H9 (cell line): ENCODE results near the gene SUN1. TPM values are rescaled to one million over a fixed set of nuclear protein-coding genes. Genes with fewer than 3 reads are reported as not detected.

Experiments used
- DNase-seq: peaks from one replicate; pipeline ENCODE4 v3.0.0-alpha.2; 2017
- H2AFZ ChIP-seq: one replicate; pipeline ENCODE4 v1.6.1; 2013; ENCODE audit warnings: mild to moderate bottlenecking, low read length, control low read depth, moderate library complexity
- H2AK5ac ChIP-seq: 2 replicates; pipeline ENCODE4 v1.6.1; 2013; ENCODE audit warnings: low read length, control low read depth, mixed read lengths; ENCODE audit not compliant: insufficient read length
- H2BK120ac ChIP-seq: one replicate; pipeline ENCODE4 v1.6.1; 2013; ENCODE audit warnings: low read depth, mild to moderate bottlenecking, low read length, control low read depth, inconsistent platforms; ENCODE audit not compliant: poor library complexity, severe bottlenecking
- H2BK12ac ChIP-seq: 2 replicates; pipeline ENCODE4 v1.6.1; 2013; ENCODE audit warnings: low read length, control low read depth, mixed read lengths, low read depth; ENCODE audit not compliant: insufficient read length
- H2BK15ac ChIP-seq: 2 replicates; pipeline ENCODE4 v1.6.1; 2013; ENCODE audit warnings: low read depth, low read length, control low read depth
- H2BK20ac ChIP-seq: one replicate; pipeline ENCODE4 v1.6.1; 2013; ENCODE audit warnings: low read depth, mild to moderate bottlenecking, low read length, control low read depth, inconsistent platforms; ENCODE audit not compliant: poor library complexity, severe bottlenecking
- H2BK5ac ChIP-seq: 2 replicates; pipeline ENCODE4 v1.6.1; 2013; ENCODE audit warnings: low read length, control low read depth, mixed read lengths; ENCODE audit not compliant: insufficient read length
- H3K14ac ChIP-seq: 2 replicates; pipeline ENCODE4 v1.6.1; 2013; ENCODE audit warnings: low read length, control low read depth; ENCODE audit not compliant: insufficient read depth
- H3K18ac ChIP-seq: 2 replicates; pipeline ENCODE4 v1.6.1; 2013; ENCODE audit warnings: low read depth, mild to moderate bottlenecking, mixed read lengths, low read length, control low read depth; ENCODE audit not compliant: insufficient read length
- H3K23ac ChIP-seq: 2 replicates; pipeline ENCODE4 v1.6.1; 2013; ENCODE audit warnings: low read length, control low read depth, mixed read lengths, low read depth; ENCODE audit not compliant: insufficient read length
- H3K23me2 ChIP-seq: 2 replicates; pipeline ENCODE4 v1.6.1; 2013; ENCODE audit warnings: low read depth, mild to moderate bottlenecking, mixed read lengths, low read length, control low read depth; ENCODE audit not compliant: insufficient read length, poor library complexity, severe bottlenecking
- H3K27ac ChIP-seq: 2 replicates; pipeline ENCODE4 v1.5.1; 2013; ENCODE audit warnings: low read length, control low read depth, mixed read lengths, low read depth; ENCODE audit not compliant: insufficient read length
- H3K27me3 ChIP-seq: 2 replicates; pipeline ENCODE4 v1.6.1; 2013; ENCODE audit warnings: low read length, control low read depth, inconsistent platforms; ENCODE audit not compliant: insufficient read depth
- H3K4ac ChIP-seq: 2 replicates; pipeline ENCODE4 v1.6.1; 2013; ENCODE audit warnings: low read depth, mild to moderate bottlenecking, control low read depth, inconsistent platforms, low read length, moderate library complexity
- H3K4me1 ChIP-seq: 2 replicates; pipeline ENCODE4 v1.6.1; 2013; ENCODE audit warnings: low read length, control low read depth, inconsistent platforms; ENCODE audit not compliant: insufficient read depth
- H3K4me2 ChIP-seq: 2 replicates; pipeline ENCODE4 v1.6.1; 2013; ENCODE audit warnings: low read length, control low read depth, mixed read lengths; ENCODE audit not compliant: insufficient read length, insufficient read depth
- H3K56ac ChIP-seq: 2 replicates; pipeline ENCODE4 v1.6.1; 2013; ENCODE audit warnings: low read depth, mild to moderate bottlenecking, mixed read lengths, low read length, control low read depth; ENCODE audit not compliant: insufficient read length
- H3K79me1 ChIP-seq: 2 replicates; pipeline ENCODE4 v1.6.1; 2013; ENCODE audit warnings: low read depth, mild to moderate bottlenecking, moderate library complexity, low read length, control low read depth, inconsistent platforms; ENCODE audit not compliant: insufficient read depth, poor library complexity, severe bottlenecking
- H3K79me2 ChIP-seq: 2 replicates; pipeline ENCODE4 v1.6.1; 2013; ENCODE audit warnings: low read length, control low read depth, inconsistent platforms; ENCODE audit not compliant: insufficient read depth
- H3K9ac ChIP-seq: 2 replicates; pipeline ENCODE4 v1.6.1; 2013; ENCODE audit warnings: low read length, control low read depth, mixed read lengths; ENCODE audit not compliant: insufficient read length; ENCODE audit errors: extremely low read depth
- H3K9me3 ChIP-seq: one replicate; pipeline ENCODE4 v1.6.1; 2013; ENCODE audit warnings: low read depth, low read length, inconsistent platforms; ENCODE audit not compliant: control insufficient read depth
- H3T11ph ChIP-seq: one replicate; pipeline ENCODE4 v1.6.1; 2013; ENCODE audit warnings: mild to moderate bottlenecking, low read length, control low read depth, inconsistent platforms
- H4K20me1 ChIP-seq: one replicate; pipeline ENCODE4 v1.6.1; 2013; ENCODE audit not compliant: control insufficient read depth, insufficient read length, insufficient read depth
- H4K5ac ChIP-seq: 2 replicates; pipeline ENCODE4 v1.6.1; 2013; ENCODE audit warnings: low read depth, mild to moderate bottlenecking, mixed read lengths, low read length, control low read depth; ENCODE audit not compliant: insufficient read length
- H4K8ac ChIP-seq: replicated peaks from 2 replicates; pipeline ENCODE4 v1.6.1; 2013; ENCODE audit warnings: low read length, control low read depth, mixed read lengths, low read depth; ENCODE audit not compliant: insufficient read length
- H4K91ac ChIP-seq: 2 replicates; pipeline ENCODE4 v1.6.1; 2013; ENCODE audit warnings: low read depth, mild to moderate bottlenecking, moderate library complexity, mixed read lengths, low read length, control low read depth; ENCODE audit not compliant: insufficient read length
- H3K27ac Mint-ChIP-seq, 3 experiments: 2 replicates in 2 of 3; 3 replicates in 1 of 3; pipeline ENCODE4 v1.8.0; 2020 to 2021; ENCODE audit warnings: mixed read lengths in 3 of 3, mild to moderate bottlenecking in 1 of 3, moderate library complexity in 1 of 3
- H3K27me3 Mint-ChIP-seq: 2 replicates; pipeline ENCODE4 v1.8.0; 2021; ENCODE audit warnings: low read depth, mild to moderate bottlenecking, moderate library complexity, mixed read lengths
- H3K36me3 Mint-ChIP-seq, 3 experiments: 2 replicates in 2 of 3; 3 replicates in 1 of 3; pipeline ENCODE4 v1.8.0; 2020 to 2021; ENCODE audit warnings: low read depth in 3 of 3, mixed read lengths in 3 of 3; ENCODE audit not compliant: insufficient read depth in 1 of 3
- H3K4me1 Mint-ChIP-seq, 2 experiments: 2 replicates each; pipeline ENCODE4 v1.8.0; 2020; ENCODE audit warnings: mixed read lengths in 2 of 2
- H3K4me3 Mint-ChIP-seq, 2 experiments: 2 replicates in 1 of 2; 3 replicates in 1 of 2; pipeline ENCODE4 v1.8.0; 2020 to 2021; ENCODE audit warnings: mild to moderate bottlenecking in 2 of 2, mixed read lengths in 2 of 2, moderate library complexity in 1 of 2
- H3K9me3 Mint-ChIP-seq, 2 experiments: 2 replicates in 1 of 2; 3 replicates in 1 of 2; pipeline ENCODE4 v1.8.0; 2020; ENCODE audit warnings: mild to moderate bottlenecking in 2 of 2, mixed read lengths in 2 of 2, moderate library complexity in 1 of 2
- CTCF ChIP-seq: fragments of 200-600 bp; sonication (generic); conservative IDR thresholded peaks from 3 replicates; pipeline ENCODE4 v1.8.0; 2021; ENCODE audit warnings: antibody characterized with exemption, mild to moderate bottlenecking
- WGBS: extraction: QIAGEN DNeasy Blood & Tissue Kit; methylation state at CpG from one replicate; pipeline ENCODE4 v1.1.7; 2013; ENCODE audit warnings: missing lambda C conversion rate, low lambda C conversion rate, mixed read lengths; ENCODE audit not compliant: insufficient read length; ENCODE audit errors: extremely low coverage; 5-methylcytosine and 5-hydroxymethylcytosine counted together
- total RNA-seq: library from RNA; stranded (reverse); gene quantifications from 2 replicates; pipeline ENCODE4 v1.2.1, GENCODE V29; 2021

Gene SUN1
- total RNA-seq, 1 experiment from 2014 or later, result 118 TPM

GRCh38 chr7:835021-835420 is 2.7 kb downstream of the SUN1 start:
- H3K79me2 ChIP-seq, result peaks cover 47% of the 10 kb centered on the region; the same call in 1 of the 2 replicates
- Mint-ChIP-seq H3K27ac (no peak overlapping the region; a peak in 1 of 7 replicates), H3K9me3 (no peaks in the 10 kb centered on the region), H3K36me3 (peaks cover 25 to 53% (median 43%) of the 10 kb centered on the region in 3 experiments), H3K4me1 (peaks cover 33 to 34% of the 10 kb centered on the region in 2 experiments), H3K4me3 (no peak overlapping the region), H3K27me3 (no peaks in the 10 kb centered on the region)
- H3K79me1 ChIP-seq, result peaks cover 7% of the 10 kb centered on the region
- no peak overlapping the region for H2BK120ac ChIP-seq
- no peak overlapping the region for H2BK15ac ChIP-seq
- peaks cover 3% of the 10 kb centered on the region for H3K23me2 ChIP-seq
- H3K9ac ChIP-seq, result no peak overlapping the region
- H3K4ac ChIP-seq, result no peak overlapping the region
- no peak overlapping the region for H2AFZ ChIP-seq
- H3K56ac ChIP-seq, result no peak overlapping the region
- no peak overlapping the region for H3K4me2 ChIP-seq
- H3T11ph ChIP-seq, result no peak overlapping the region
- no peak for DNase-seq
- H2BK20ac ChIP-seq, result no peak overlapping the region
- no peak overlapping the region for H4K8ac ChIP-seq
- no peaks in the 10 kb centered on the region for H3K9me3 ChIP-seq
- peaks cover 11% of the 10 kb centered on the region for H3K4me1 ChIP-seq
- H2BK5ac ChIP-seq, result no peak overlapping the region
- H2AK5ac ChIP-seq, result no peak overlapping the region
- no peaks in the 10 kb centered on the region for H3K27me3 ChIP-seq
- H4K5ac ChIP-seq, result no peak overlapping the region
- no peak overlapping the region for H3K27ac ChIP-seq
- H3K23ac ChIP-seq, result no peak overlapping the region
- TF ChIP-seq CTCF, result no peak
- no peak overlapping the region for H3K18ac ChIP-seq
- H4K20me1 ChIP-seq, result no peaks in the 10 kb centered on the region
- no peak overlapping the region for H2BK12ac ChIP-seq
- no CpG with 5 or more reads among the region's 12 CpGs for WGBS
- no peak overlapping the region for H4K91ac ChIP-seq
- no peak overlapping the region for H3K14ac ChIP-seq
